ENCODE results near the gene NKAIN4. TPM values are rescaled to one million over a fixed set of nuclear protein-coding genes. Genes with fewer than 3 reads are reported as not detected.

The NKAIN4 gene
- polyA plus RNA-seq, 1 donor = 29.5 TPM

DNA sequence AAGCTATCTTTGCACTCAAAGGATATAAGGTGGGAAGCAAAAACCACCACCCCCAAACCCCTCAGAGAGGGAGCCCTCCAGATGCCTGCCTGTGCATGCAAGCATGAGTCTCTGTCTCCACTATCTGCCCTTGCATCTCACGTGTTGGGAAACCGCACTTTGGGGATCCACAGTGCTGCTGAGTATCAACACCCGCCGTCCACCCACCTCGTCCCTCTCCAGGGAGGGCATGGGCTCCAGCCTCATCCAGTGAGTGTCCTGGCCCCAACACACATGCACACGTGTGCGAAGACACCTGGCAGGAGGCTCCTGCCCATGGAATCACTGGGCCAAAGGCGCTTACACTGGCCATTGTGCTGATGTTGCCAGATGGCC is 34.8 kb downstream of the NKAIN4 start:
- DNase-seq (ENCODE audit: low read depth) = no peak

DNA sequence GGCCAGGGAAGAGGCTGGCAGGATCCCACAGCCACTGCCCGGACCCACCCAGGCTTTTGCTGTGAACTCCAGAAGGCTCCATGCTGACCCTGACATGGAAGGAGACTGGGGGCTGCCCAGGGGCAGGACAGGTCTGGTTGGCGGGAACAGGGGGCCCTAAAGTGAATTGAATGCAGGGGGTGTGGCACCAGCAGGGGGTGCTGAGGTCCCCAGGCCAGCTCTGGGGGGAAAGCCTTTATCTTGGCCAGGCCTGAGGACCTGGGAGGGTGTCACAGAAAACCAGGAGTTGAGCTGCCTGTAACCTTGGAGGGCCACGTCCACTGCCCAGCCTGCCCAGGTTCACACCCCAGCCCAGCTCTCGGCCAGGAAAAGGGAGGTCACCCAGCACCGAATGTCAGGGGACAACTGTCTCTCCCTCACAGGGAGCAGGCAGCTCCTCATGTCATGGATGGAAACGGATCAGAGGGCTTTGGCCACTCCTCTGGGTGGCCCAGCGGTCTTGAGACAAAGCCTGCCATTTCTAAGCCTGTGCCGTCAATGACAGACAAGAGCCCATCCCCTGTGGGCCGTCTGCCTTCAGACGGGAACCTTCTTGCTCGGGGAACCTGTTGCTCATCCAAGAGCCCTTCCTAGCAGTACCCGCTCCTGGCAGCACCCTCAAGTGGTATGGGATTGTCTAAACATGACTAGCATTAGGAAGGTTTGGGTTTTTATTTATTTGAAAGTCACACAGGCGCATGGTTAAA is 35.4 kb downstream of the NKAIN4 start:
- no peak for DNase-seq (ENCODE audit: low read depth)

DNA sequence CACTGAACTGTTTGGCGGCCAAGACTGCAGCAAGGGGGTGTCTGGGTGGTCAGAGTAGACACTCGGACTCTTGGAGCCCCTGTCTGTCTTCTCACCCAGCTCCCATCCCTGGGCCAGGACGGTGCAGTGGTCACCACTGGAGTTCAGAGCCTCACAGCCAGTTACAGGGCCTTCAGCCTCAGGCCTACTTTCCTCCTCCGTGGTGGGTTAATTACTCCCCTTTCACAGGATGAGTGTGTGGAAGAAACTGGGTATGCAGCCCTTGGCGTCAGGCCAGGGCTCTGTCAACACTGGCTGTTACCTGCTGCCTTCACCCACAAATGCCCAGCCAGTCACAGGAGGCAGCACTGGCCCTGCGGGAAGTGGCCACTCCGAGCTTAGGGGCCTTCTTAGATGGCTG is 36.6 kb downstream of the NKAIN4 start:
- no peak for DNase-seq (ENCODE audit: low read depth)

DNA sequence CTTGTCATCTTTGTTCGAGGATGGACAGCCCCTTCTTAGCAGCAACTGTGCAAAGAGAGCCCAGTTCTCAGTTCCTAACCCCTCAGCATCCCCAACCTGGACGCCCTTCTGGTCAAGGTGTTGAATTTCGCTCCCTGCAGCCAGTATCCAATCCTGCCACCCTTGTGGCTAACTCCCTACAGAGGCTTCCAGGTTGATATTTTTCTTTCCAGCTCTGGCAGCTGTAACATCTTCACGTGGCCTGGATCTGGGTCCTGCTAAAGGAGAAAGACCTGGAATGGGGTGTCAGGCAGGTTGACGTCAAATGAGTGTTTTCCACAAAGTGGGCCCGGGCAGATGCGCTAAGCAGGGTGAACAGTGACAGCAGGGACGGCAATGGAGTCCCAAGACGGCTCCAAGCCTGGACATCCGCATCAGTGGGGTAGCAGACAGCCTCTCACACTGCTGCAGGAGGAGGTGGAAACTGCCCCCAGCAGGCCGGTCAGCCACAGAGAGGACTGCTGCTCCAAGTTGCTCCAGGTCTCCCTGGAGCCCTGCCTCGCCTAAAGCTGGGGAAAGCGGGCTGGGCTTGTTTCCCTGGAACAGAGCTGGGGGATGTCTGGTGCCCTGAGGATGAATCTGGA is 37.3 kb downstream of the NKAIN4 start:
- no peak for DNase-seq (ENCODE audit: low read depth)

DNA sequence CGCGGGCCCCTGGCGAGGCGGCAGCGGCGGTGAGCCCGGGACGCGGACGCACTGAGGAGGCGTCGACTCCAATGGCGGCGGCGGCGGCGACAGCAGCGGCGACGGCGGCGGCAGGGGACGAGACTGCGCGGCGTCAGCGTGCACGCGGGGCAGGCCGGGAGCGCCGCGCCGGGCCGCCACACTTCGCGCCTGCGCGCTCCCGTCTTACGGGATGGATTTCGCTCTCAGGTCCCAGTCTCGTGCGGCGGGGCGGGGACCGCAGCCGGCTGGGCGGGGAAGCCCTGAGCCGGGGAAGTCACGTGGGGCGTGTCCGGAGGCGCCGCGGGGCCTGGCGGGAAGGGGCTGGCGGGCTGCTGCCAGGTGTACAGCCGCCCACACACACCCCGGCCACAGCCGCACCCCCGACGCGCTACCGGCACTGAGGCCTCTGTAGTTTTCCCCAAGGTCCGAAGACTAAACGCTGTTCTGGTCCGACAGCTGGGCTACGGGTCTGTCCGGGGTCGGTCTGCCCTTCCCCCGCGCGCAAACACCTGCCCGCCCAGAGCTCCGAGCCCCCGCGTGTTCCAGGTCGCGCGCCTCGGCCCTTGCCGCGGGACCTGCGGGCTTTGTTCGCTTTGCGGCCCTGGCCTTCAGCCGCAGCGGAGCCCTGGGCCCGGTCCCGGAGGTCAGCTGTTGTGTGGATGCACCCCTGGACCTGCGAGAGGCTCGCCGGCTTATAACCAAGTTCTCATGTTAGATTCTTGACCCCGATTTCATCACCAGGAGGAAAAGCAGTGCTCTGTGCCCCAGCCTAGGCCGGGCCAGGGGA is 38.0 kb downstream of the NKAIN4 start, which contains the start of gene YTHDF1:
TSS of gene YTHDF1 (minus strand) at position 91 of the 808 bp plus-strand sequence. CDS start 239 bp downstream, outside the sequence.
- DNase-seq (ENCODE audit: low read depth) = peak; percentile 88

DNA sequence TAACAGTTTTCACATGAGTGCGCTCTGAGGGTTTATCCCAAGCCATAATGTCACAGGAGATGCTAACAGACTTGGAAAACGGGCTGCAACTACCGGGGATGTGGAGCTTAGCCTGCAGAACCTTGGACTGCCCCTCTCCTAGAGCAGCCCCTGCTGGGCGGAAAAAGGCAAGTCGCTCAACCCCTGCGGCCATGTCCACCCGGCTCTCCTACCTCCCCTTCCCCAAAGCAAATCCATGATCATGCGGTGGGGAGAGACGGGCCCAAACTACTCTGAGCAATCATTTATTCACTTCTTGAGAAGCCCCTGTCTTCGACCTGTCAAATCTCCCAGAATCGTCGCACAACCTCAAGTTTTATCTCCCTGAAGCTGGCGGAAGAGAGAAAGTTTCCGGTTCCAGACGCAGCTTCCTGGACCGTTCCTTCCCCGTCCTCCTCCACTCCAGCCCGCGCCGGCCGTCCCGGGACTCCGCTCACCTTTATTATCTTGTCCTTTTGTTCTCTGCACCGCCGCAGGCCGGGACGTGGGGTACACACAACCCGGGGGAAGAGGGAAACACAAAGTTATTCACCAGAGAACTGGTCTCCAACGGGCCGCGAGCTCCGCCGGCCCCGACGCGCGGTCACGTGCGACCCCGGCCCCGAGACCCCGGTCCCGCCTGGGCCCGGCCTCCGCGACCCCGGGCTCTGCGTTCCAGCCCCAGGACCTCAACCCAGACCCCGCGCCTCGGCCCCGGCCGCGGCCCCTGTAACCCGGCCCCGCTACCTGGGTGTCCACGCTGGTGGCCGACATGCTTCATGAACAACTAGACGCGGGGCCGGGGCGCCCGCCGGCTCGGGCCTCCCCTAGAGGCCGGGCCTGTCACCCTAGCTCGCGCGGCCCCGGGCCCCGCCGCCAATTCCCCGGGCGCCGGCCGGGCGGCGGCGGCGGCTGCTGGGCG is 38.9 kb downstream of the NKAIN4 start:
- DNase-seq (ENCODE audit: low read depth) = no peak

DNA sequence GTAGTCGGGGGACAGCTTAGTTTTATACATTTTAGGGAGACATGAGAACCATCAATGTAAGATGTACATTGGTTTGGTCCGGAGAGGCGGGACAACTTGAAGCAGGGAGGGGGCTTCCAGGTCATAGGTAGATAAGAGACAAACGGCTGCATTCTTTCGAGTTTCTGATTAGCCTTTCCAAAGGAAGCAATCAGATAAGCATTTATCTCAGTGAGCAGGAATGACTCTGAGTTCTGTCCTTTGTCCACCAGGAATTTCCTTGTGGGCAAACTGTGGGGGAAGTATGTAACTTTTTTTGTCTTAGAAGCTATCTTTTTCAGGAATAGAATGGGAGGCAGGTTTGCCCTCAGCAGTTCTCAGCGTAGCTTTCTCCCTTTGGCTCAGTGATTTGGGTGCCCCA is 39.7 kb downstream of the NKAIN4 start:
- DNase-seq (ENCODE audit: low read depth) = no peak

DNA sequence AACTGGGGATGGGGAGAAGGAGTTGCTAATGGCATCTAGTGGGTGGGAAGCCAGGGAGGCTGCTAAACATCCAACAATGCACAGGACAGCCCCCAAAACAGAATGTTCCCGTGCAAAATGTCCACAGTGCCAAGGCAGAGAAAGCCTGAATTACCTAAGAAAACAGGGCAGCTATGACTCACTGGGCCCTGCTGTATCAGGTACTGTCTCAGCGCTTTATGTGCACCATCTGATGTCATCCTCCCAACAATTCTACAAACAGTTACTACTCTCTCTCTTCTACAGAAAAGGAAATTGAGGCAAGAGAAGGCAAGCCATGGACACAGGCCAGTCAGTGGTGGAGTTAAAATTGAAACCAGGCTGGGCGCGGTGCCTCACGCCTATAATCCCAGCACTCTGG is 41.5 kb downstream of the NKAIN4 start:
- DNase-seq (ENCODE audit: low read depth) = no peak

DNA sequence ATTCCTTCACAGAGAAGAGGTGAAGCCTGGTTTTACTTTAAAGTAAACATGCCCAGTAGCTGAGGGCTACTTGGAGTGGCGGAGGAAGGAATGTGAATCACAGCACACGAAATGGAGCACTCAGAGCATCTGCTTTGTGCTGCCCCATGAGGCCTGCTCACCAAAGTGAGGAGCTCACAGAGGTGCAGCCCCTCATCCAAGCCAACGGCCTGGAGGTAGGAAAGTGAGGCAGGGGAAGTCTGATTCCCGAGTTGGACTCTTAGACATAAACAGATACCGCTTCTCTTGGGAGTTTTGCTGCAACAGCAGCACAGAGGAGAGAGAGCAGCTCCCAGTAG is 41.9 kb downstream of the NKAIN4 start:
- DNase-seq (ENCODE audit: low read depth) = no peak

DNA sequence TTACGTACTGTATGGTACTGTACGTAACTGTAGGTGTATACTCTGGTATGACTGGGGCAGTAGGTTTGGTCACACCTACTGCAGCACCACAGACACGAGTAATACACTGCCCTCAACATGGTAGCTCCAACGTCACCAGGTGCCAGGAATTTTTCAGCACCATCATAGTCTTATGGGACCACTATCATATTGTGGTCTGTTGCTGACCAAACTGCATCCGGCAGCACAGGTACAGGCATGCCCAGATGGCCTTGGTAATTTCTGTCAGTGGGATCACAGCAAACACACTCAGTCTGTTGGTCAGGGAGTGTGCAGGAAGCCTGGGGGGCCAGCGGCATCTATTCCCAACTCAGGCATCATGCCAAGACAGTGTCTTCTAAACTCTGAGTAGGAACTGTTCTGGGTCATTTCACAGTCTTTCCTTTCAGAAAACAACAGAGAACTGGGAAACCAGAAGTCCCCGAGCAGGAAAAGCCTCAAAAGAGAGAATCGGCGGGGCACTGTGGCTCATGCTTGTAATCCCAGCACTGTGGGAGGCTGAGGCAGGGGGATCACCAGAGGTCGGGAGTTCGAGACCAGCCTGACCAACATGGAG is 44.2 kb downstream of the NKAIN4 start:
- no peak for DNase-seq (ENCODE audit: low read depth)

DNA sequence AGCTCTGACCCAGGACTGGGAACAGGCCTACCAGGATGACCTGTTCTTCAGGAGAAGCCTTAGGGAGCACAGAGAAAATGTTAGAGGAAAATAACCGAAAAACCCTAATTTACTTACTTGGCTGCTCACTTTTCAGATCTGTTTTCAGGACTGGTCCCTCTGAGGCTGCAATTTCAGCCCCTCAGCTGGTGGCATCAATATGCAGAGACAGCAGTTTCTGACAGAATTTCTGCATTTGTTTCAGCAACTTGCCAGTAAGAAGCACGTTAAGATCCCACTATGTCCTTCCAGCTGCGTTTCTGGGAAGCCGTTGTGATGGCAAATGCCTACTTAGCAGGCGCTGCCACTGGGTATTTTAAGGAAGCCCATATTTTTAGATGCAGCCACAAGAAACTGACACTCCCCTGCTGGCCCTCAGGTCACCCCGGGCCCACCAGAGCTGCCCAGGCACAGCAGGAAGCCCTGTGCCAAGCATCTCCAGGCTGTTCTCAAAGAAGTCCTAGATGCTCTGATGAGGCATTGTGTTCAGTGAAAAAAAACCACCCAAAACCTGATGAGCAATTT is 45.8 kb downstream of the NKAIN4 start:
- no peak for DNase-seq (ENCODE audit: low read depth)

DNA sequence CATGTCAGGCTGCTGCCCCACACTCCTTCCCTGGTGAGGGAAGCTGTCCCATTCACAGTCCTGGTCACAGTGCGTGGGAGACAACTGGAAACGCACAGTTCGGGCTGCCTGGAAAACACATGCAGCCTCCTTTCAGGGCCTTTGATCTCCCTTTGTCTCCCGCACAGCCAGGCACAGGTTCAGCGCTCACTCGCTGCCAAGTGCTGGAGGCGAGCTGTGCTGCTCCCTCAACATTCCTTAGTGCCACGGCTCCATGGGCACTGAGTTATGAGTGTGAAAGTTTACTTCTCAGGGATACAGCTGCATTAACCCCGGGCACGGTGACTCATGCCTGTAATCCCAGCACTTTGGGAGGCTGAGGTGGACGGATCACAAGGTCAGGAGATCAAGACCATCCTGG is 47.4 kb downstream of the NKAIN4 start:
- DNase-seq (ENCODE audit: low read depth) = no peak

DNA sequence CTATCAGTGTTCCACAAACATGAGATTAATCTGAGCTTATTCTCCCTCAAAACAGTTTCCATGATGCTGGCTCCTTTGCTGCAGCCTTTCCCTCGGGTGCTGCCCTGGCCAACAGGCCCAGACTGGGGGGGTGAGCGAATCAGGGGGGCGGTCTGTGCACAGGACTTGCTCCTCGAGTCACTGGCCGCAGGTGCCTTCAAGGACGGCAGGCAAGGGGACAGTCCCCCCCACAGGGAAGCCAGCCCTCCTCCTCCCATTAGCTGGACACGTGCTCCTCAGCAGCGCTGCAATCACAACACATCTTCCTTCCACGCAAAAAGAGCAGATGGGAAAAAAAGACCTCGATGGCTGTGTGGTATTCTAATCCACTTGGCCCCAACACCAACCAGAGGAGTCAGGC is 48.4 kb downstream of the NKAIN4 start:
- DNase-seq (ENCODE audit: low read depth) = no peak

DNA sequence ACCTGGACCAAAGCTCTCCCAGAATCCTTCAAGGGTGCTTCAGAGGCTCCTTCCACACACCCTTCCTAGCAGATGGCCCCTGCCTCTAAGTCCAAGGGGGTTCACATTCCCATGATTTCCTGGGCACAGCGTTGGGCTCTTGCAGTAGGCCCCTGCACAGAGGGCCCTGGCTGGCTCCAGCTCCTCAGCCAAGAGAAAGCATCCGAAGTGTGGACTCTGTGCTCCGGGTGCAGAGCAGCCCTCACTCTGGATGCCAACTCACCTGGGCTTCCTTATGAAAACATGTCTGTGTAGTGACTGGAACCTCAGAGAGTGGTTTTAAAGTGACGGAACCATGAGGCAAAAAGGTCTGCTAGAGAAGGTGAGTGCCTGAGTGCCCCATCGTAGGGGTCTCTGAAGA is 49.9 kb downstream of the NKAIN4 start:
- DNase-seq (ENCODE audit: low read depth) = no peak

DNA sequence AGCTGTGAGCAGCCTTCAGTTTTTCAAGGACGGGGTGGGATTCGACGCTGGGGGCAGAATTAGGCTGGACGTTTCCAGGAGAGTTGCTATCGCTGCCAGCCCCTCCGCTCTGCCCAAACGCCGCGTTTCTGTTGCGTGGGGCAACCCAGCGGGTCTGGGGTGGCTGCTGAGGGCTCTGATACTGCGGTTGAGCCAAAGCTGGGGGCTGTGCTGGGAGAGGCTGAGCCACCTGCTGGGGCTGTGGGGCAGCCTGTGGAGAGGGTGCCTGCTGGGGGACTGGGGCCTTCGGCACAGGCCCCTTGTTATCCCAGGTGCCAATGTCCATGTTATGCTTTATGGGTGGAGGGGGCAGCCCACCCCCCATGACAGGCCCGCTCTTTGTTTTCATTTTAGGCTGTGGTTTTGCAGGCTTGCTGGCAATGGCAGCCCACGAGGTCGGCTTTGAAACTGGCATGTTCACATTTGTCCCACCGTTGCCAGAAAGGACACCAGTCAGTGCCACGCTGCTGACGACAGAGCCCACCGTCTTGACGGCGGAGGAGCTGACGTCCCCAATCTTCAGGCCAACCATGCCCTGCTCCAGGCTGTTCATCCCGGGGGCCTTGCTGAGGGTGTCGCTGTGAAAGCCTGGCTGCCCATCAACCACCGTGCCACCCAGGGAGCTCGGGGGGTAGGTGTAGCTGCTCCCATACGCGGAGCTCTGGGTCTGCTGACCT is 51.3 kb downstream of the NKAIN4 start:
- no peak for DNase-seq (ENCODE audit: low read depth)

DNA sequence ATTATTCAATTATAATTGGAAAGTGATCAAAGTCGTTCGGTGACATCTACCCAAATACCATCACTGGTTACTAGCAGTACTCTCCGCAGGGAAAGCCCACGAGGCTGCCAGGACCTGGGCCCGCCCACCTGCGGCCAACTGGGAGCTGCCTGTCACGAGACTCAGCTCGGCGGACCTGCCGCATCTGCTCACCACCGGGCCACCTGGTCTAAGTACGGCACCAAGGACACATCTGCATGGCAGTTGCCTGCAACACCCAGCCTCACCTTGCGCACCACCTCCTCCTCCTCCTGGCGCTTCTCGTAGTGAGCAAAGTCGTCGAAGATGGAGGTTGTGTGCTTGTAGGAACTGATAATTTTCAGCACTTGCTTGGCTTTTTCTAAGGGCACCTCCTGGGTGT is 52.2 kb downstream of the NKAIN4 start:
- no peak for DNase-seq (ENCODE audit: low read depth)

DNA sequence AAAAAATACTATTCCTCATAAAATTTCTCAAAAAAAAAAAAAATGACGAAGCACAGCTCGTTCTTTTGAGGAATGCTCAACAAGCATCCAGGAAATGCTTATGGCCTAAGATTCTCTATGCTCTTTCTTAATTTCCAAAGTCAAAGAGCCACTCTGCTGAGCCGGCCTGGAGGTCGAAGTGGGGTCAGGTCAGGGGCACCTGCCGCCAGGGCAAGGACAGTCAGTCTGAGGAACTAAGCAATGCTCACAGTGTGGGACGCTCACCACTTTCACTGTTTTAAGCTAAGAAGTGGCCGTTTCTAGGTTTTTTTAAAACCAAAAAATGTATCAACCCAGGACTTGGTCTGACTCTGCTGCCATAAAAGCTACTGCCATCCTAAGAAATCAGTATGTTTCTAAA is 55.7 kb downstream of the NKAIN4 start:
- no peak for DNase-seq (ENCODE audit: low read depth)

DNA sequence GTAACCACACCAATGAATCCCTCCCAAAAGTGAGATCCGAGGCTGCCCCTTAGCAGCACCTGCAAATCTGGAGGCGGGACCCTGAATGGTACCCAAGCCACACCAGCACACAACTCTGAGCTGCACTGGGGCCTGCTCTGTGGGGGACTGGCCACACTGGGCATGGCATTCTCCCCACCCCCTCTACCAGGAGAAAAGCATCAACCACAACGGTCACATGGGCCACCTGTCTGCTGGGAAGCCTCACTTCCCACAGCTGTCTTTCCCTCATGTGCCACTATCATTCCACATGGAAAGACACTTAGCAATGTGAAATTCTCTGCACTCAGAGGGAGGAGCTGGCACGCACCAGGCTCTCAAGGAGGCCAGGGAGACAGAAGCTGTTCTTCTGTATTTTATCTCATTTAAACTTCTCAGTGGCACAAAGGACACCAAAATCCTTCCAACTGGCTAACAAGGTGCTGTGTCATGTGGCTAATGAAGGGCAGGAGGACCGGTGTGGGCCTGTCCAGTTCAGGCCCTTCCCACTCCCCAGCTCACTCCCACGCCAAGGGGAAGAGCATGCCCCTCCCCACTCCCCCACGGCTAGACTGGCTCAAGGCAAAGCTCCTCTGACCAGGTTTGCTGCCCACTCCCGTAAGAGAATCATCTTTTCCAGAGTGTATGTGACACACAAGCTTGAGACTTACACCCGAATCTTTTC is 57.3 kb downstream of the NKAIN4 start:
- DNase-seq (ENCODE audit: low read depth) = no peak

DNA sequence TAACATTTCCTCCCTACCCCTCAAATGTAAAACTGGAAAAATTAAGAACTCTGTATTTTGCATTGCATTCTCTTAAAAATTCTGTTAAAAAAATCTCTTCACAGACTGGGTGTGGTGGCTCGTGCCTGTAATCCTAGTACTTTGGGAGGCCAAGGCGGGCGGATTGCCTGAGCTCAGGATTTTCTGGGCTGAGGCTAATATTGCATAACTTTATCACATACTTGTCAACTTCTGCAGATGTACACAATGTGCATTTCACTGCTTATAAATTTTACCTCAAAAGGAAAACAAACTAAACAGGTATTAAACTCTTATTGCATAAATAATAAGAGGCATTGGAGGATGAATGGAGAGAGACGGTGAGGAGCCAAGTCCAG is 59.5 kb downstream of the NKAIN4 start:
- no peak for DNase-seq (ENCODE audit: low read depth)
